Measurements from ENCODE around the gene EIF1B. TPM values are rescaled to one million over a fixed set of nuclear protein-coding genes. Genes with fewer than 3 reads are reported as not detected.

Gene EIF1B
- total RNA-seq, 1 experiment from 2014 or later, result 25.0 TPM

- no peak overlapping the region for H3K27ac ChIP-seq (ENCODE audit: low read length)
- ATAC-seq (no peak), DNase-seq (ENCODE audit: low read depth, low spot score) (no peak)
- no TSS peak for BruUV-seq (replicated peaks)
- H3K27me3 ChIP-seq (ENCODE audit: control insufficient read depth, insufficient read depth, low read length), result no peaks in the 10 kb centered on the region
- in situ Hi-C loops (cut with HindIII; ENCODE audit: low pct_unique_long_range_greater_than_20kb, low sequenced_read_pairs) (no loop called here), intact Hi-C loops (cut with micrococcal nuclease; ENCODE audit: unreplicated experiment) (no loop called here)
- no peaks in the 10 kb centered on the region for H3K36me3 ChIP-seq (ENCODE audit: control insufficient read depth, insufficient read depth, low read length)
- ChIA-PET CTCF (no interaction called here), POLR2A (no interaction called here)
- H3K9me3 ChIP-seq (ENCODE audit: control insufficient read depth, insufficient read depth, low read depth, low read length), result no peaks in the 10 kb centered on the region
- no peak overlapping the region for H3K4me3 ChIP-seq (ENCODE audit: low read depth in 2 of 2, low read length in 2 of 2)
- H3K4me1 ChIP-seq (ENCODE audit: control insufficient read depth, insufficient read depth, low read length), result no peaks in the 10 kb centered on the region
- TF ChIP-seq CTCF (IDR thresholded peaks at IDR 0.05), result no peak
These were observed 26.6 kb downstream of the EIF1B start for GRCh38 chr3:40336101-40336500.

- TF ChIP-seq REST (IDR thresholded peaks at IDR 0.05; ENCODE audit: insufficient read depth in 1 of 2, low read depth in 2 of 2, low read length in 1 of 2), result no peak
- no peak for TF ChIP-seq CTCF (IDR thresholded peaks at IDR 0.05)
- POLR2A ChIA-PET, result no interaction called here
- Histone ChIP-seq H3K36me3 (ENCODE audit: control insufficient read depth, insufficient read depth, low read length) (no peaks in the 10 kb centered on the region), H3K4me3 (ENCODE audit: low read depth in 2 of 2, low read length in 2 of 2) (no peak overlapping the region), H3K4me1 (ENCODE audit: control insufficient read depth, insufficient read depth, low read length) (no peaks in the 10 kb centered on the region), H3K27ac (ENCODE audit: low read length) (no peak overlapping the region), H3K27me3 (ENCODE audit: control insufficient read depth, insufficient read depth, low read length) (no peaks in the 10 kb centered on the region), H3K9me3 (ENCODE audit: control insufficient read depth, insufficient read depth, low read depth, low read length) (no peaks in the 10 kb centered on the region)
- CTCF ChIA-PET, result no interaction called here
- ATAC-seq, result no peak
- no TSS peak for BruUV-seq (replicated peaks)
- in situ Hi-C loops (cut with HindIII; ENCODE audit: low pct_unique_long_range_greater_than_20kb, low sequenced_read_pairs) (no loop called here), intact Hi-C loops (cut with micrococcal nuclease; ENCODE audit: unreplicated experiment) (no loop called here)
- DNase-seq (ENCODE audit: low read depth, low spot score), result no peak
These were observed 27.1 kb downstream of the EIF1B start for GRCh38 chr3:40336511-40337135.
